Prostate gland (tissue), 2 donors: Measurements from ENCODE around the gene GGACT.

Experiments
- POLR2A ChIP-seq: fragments of 450-650 bp; IDR thresholded peaks from one replicate; pipeline ENCODE4 v1.6.1; 2016; ENCODE audit warnings: antibody characterized with exemption, mild to moderate bottlenecking
- POLR2AphosphoS5 ChIP-seq: sonication (generic); formaldehyde crosslinking; IDR thresholded peaks from one replicate; pipeline ENCODE4 v1.6.1; 2017; ENCODE audit warnings: antibody characterized with exemption
- TF ChIP-seq, protein P1 (sequence below), 4 experiments: fragments of 200-600 bp in 2 of 4; fragments of 450-650 bp in 2 of 4; sonication (generic) in 2 of 4; IDR thresholded peaks; 1 replicate in 3 of 4; 2 replicates in 1 of 4; pipeline ENCODE4 v1.5.1; 2016 to 2019; ENCODE audit warnings: antibody characterized with exemption in 4 of 4, mild to moderate bottlenecking in 2 of 4, moderate library complexity in 2 of 4

DNA sequence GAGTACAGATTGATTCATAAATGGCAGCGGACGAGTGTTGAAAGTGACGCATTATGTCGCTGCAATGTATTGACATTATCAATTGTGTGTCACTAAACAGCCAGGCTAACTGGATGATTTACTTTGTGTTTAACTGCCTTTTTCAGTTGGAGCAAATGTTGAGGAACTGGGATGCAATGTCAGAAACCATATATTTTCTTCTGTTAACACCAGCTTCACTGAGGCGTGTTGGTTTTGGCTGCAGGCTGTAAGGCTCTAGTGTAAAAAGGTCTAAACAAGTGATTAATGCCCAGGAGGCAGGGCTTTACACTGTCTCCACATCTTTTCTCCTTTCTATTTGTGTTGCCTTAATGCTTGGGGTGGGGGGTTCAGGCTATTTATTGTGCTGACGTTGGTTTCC lies 80.1 kb downstream of the GGACT start:
- no peak for TF ChIP-seq POLR2AphosphoS5
- TF ChIP-seq, protein P1, sequence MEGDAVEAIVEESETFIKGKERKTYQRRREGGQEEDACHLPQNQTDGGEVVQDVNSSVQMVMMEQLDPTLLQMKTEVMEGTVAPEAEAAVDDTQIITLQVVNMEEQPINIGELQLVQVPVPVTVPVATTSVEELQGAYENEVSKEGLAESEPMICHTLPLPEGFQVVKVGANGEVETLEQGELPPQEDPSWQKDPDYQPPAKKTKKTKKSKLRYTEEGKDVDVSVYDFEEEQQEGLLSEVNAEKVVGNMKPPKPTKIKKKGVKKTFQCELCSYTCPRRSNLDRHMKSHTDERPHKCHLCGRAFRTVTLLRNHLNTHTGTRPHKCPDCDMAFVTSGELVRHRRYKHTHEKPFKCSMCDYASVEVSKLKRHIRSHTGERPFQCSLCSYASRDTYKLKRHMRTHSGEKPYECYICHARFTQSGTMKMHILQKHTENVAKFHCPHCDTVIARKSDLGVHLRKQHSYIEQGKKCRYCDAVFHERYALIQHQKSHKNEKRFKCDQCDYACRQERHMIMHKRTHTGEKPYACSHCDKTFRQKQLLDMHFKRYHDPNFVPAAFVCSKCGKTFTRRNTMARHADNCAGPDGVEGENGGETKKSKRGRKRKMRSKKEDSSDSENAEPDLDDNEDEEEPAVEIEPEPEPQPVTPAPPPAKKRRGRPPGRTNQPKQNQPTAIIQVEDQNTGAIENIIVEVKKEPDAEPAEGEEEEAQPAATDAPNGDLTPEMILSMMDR (IDR thresholded peaks at IDR 0.05): no peak
- no peak for TF ChIP-seq POLR2A
